Astrocyte (in vitro differentiated cells and primary cell): Measurements from ENCODE around the gene CMIP. TPM values are rescaled to one million over a fixed set of nuclear protein-coding genes. Genes with fewer than 3 reads are reported as not detected.

ENCODE experiments used
- DNase-seq: peaks from one replicate; pipeline ENCODE4 v3.0.0-alpha.2; 2010; ENCODE audit warnings: low read depth
- FAIRE-seq: peaks from 2 replicates; lab custom pipeline; 2011; peaks lifted over from hg19 to GRCh38; lab: Jason Lieb, UNC
- H2AFZ ChIP-seq: 2 replicates; pipeline ENCODE4 v1.6.0; 2012; ENCODE audit warnings: low read depth, low read length, inconsistent platforms
- H3K27ac ChIP-seq: 2 replicates; pipeline ENCODE4 v1.5.1; 2011; ENCODE audit warnings: low read depth, low read length, inconsistent platforms
- H3K27me3 ChIP-seq: 2 replicates; pipeline ENCODE4 v1.6.0; 2011; ENCODE audit warnings: low read length, inconsistent platforms; ENCODE audit not compliant: insufficient read depth
- H3K36me3 ChIP-seq: 2 replicates; pipeline ENCODE4 v1.5.1; 2011; ENCODE audit warnings: low read length, inconsistent platforms; ENCODE audit not compliant: insufficient read depth
- H3K4me1 ChIP-seq: 2 replicates; pipeline ENCODE4 v1.5.1; 2011; ENCODE audit warnings: low read length, inconsistent platforms; ENCODE audit not compliant: insufficient read depth
- H3K4me2 ChIP-seq: 2 replicates; pipeline ENCODE4 v1.6.0; 2012; ENCODE audit warnings: low read length, inconsistent platforms
- H3K4me3 ChIP-seq: 2 replicates; pipeline ENCODE4 v1.5.1; 2011; ENCODE audit warnings: low read depth, mild to moderate bottlenecking, low read length, inconsistent platforms; ENCODE audit not compliant: insufficient read depth
- H3K79me2 ChIP-seq: 2 replicates; pipeline ENCODE4 v1.6.0; 2012; ENCODE audit warnings: mild to moderate bottlenecking, low read length, inconsistent platforms; ENCODE audit not compliant: insufficient read depth
- H3K9ac ChIP-seq: 2 replicates; pipeline ENCODE4 v1.6.0; 2012; ENCODE audit warnings: mild to moderate bottlenecking, low read length, inconsistent platforms
- H3K9me3 ChIP-seq: 2 replicates; pipeline ENCODE4 v1.5.1; 2012; ENCODE audit warnings: low read depth, mild to moderate bottlenecking, low read length, inconsistent platforms; ENCODE audit not compliant: insufficient read depth
- H4K20me1 ChIP-seq: 2 replicates; pipeline ENCODE4 v1.6.0; 2012; ENCODE audit warnings: low read length, inconsistent platforms; ENCODE audit not compliant: insufficient read depth
- H3K27ac Mint-ChIP-seq: one replicate; pipeline ENCODE4 v1.8.0; 2021; ENCODE audit warnings: mild to moderate bottlenecking, mixed read lengths; ENCODE audit not compliant: unreplicated experiment
- H3K27me3 Mint-ChIP-seq: one replicate; pipeline ENCODE4 v1.8.0; 2021; ENCODE audit warnings: low read depth, mixed read lengths; ENCODE audit not compliant: unreplicated experiment
- H3K36me3 Mint-ChIP-seq: one replicate; pipeline ENCODE4 v1.8.0; 2021; ENCODE audit warnings: low read depth, mixed read lengths; ENCODE audit not compliant: unreplicated experiment
- H3K4me1 Mint-ChIP-seq: one replicate; pipeline ENCODE4 v1.8.0; 2021; ENCODE audit warnings: low read depth, mixed read lengths; ENCODE audit not compliant: unreplicated experiment
- H3K4me3 Mint-ChIP-seq: one replicate; pipeline ENCODE4 v1.8.0; 2021; ENCODE audit warnings: mild to moderate bottlenecking, moderate library complexity, mixed read lengths; ENCODE audit not compliant: unreplicated experiment
- H3K9me3 Mint-ChIP-seq: one replicate; pipeline ENCODE4 v1.8.0; 2021; ENCODE audit warnings: mild to moderate bottlenecking, mixed read lengths; ENCODE audit not compliant: unreplicated experiment
- EZH2 ChIP-seq: IDR thresholded peaks from 2 replicates; pipeline ENCODE4 v1.6.1; 2012; ENCODE audit warnings: mild to moderate bottlenecking, low read length, inconsistent platforms; ENCODE audit not compliant: insufficient read depth
- total RNA-seq: library from RNA; stranded (reverse); gene quantifications from 2 replicates; pipeline ENCODE4 v1.2.1, GENCODE V29; 2021
- TF ChIP-seq, protein P1 (sequence below): IDR thresholded peaks from 2 replicates; pipeline ENCODE4 v1.5.1; 2011; ENCODE audit warnings: low read depth, mild to moderate bottlenecking, inconsistent platforms, low read length, moderate library complexity; ENCODE audit not compliant: insufficient read depth

CMIP gene
- total RNA-seq, 1 donor from 2014 or later, result 71.5 TPM

DNA sequence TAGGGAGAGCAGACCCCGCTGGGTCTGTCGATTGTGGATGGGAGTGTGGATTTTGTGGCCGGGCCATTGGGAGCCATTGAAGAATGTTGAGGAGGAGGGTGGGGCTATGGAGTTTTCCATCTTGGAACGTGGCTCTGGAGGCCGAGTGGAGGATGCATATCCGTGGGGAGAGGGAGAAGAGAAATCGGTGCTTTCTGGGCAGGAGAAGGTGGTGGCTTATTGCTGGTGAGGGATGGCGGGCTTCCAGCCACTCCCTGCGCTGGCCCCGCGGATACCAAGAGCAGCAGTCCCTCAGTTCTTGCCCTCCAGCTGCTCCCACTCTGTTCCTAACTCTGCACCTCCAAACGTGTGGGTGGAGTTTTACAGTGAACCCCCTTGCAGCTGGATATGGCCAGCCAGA lies 162.4 kb downstream of the CMIP start:
- H3K27ac Mint-ChIP-seq, result peak overlapping the region; percentile 18

DNA sequence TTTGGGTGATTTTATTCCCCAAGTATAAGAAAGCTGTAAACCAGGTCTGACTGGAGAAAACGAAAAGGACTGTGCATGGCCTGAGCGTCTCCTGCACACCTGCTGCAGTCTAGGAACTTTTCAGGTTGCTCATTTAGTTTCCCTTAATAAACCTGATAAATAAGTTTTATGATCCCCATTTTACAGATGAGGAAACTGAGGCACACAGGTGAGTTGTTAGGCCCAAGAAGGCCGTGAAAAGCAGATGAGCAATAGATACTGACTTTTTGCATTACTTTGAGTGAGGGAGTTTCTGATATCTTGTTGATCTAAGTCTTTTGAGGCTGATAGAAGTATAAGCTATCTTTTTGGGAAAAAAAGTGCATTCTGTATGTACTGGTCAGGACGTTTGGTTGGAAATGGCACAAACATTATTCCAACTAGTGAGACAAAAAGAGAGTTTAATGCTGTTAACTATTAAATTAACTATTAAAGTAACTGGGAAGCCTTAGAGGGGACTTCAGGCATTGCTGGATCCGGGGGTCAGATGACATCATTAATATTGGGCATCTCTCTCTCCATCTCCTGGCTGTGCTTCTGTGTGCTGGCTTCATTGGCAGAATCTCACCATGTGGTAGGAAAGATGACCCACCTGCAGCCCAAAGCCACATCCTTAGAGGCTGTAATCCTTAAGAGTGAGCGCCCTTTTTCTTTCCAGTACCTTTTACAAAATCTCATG lies 163.4 kb downstream of the CMIP start:
- H3K9me3 ChIP-seq, result no peaks in the 10 kb centered on the region
- H3K4me3 ChIP-seq, result no peak overlapping the region
- peaks cover 1% of the 10 kb centered on the region for H3K9me3 Mint-ChIP-seq
- no peak overlapping the region for H2AFZ ChIP-seq
- H3K4me1 Mint-ChIP-seq, result peaks cover 63% of the 10 kb centered on the region
- no peak for TF ChIP-seq EZH2
- TF ChIP-seq, protein P1, sequence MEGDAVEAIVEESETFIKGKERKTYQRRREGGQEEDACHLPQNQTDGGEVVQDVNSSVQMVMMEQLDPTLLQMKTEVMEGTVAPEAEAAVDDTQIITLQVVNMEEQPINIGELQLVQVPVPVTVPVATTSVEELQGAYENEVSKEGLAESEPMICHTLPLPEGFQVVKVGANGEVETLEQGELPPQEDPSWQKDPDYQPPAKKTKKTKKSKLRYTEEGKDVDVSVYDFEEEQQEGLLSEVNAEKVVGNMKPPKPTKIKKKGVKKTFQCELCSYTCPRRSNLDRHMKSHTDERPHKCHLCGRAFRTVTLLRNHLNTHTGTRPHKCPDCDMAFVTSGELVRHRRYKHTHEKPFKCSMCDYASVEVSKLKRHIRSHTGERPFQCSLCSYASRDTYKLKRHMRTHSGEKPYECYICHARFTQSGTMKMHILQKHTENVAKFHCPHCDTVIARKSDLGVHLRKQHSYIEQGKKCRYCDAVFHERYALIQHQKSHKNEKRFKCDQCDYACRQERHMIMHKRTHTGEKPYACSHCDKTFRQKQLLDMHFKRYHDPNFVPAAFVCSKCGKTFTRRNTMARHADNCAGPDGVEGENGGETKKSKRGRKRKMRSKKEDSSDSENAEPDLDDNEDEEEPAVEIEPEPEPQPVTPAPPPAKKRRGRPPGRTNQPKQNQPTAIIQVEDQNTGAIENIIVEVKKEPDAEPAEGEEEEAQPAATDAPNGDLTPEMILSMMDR, result no peak
- no peak for DNase-seq
- H3K27ac Mint-ChIP-seq, result peak overlapping the region; percentile 41
- no peak overlapping the region for H3K27ac ChIP-seq
- no peak overlapping the region for H3K9ac ChIP-seq
- no peaks in the 10 kb centered on the region for H3K27me3 Mint-ChIP-seq
- no peak for FAIRE-seq
- peaks cover 2% of the 10 kb centered on the region for H3K36me3 ChIP-seq
- H4K20me1 ChIP-seq, result peaks cover 77% of the 10 kb centered on the region
- peak overlapping the region; percentile 20 for H3K4me3 Mint-ChIP-seq
- H3K36me3 Mint-ChIP-seq, result peaks cover 8% of the 10 kb centered on the region
- H3K4me1 ChIP-seq, result peaks cover 35% of the 10 kb centered on the region
- H3K79me2 ChIP-seq, result peaks cover 29% of the 10 kb centered on the region
- H3K4me2 ChIP-seq, result no peak overlapping the region
- no peaks in the 10 kb centered on the region for H3K27me3 ChIP-seq

More for the DNA sequence above, 162.4 kb downstream of the CMIP start:
- peaks cover 72% of the 10 kb centered on the region for H4K20me1 ChIP-seq
- TF ChIP-seq, protein P1, result no peak
- no peak for TF ChIP-seq EZH2
- H3K9me3 Mint-ChIP-seq, result peaks cover 1% of the 10 kb centered on the region
- no peak overlapping the region for H3K9ac ChIP-seq
- H3K4me2 ChIP-seq, result no peak overlapping the region
- H3K27me3 ChIP-seq, result no peaks in the 10 kb centered on the region
- no peak for FAIRE-seq
- no peaks in the 10 kb centered on the region for H3K9me3 ChIP-seq
- peaks cover 32% of the 10 kb centered on the region for H3K4me1 ChIP-seq
- H3K27me3 Mint-ChIP-seq, result no peaks in the 10 kb centered on the region
- no peak overlapping the region for H3K4me3 ChIP-seq
- H3K4me3 Mint-ChIP-seq, result no peak overlapping the region
- peaks cover 2% of the 10 kb centered on the region for H3K36me3 ChIP-seq
- H3K27ac ChIP-seq, result no peak overlapping the region
- H3K79me2 ChIP-seq, result peaks cover 32% of the 10 kb centered on the region
- DNase-seq, result no peak
- no peak overlapping the region for H2AFZ ChIP-seq
- H3K4me1 Mint-ChIP-seq, result peaks cover 66% of the 10 kb centered on the region
- H3K36me3 Mint-ChIP-seq, result peaks cover 8% of the 10 kb centered on the region
